GM10847 (cell line): ENCODE measurements around the gene GPR183.

ENCODE experiments used
- POLR2A ChIP-seq: IDR thresholded peaks from 2 replicates; pipeline ENCODE4 v1.6.1; 2011; ENCODE audit not compliant: insufficient read length; ENCODE audit errors: extremely low read depth

The GPR183 gene

GRCh38 chr13:99295488-99296252 is 11.5 kb downstream of the GPR183 start:
- no peak for TF ChIP-seq POLR2A

- TF ChIP-seq POLR2A, result no peak
These were observed 12.2 kb downstream of the GPR183 start for GRCh38 chr13:99294958-99295357.

- no peak for TF ChIP-seq POLR2A
These were observed 13.0 kb downstream of the GPR183 start for GRCh38 chr13:99294198-99294597.

GRCh38 chr13:99293178-99293577 is 14.0 kb downstream of the GPR183 start:
- no peak for TF ChIP-seq POLR2A

- TF ChIP-seq POLR2A, result no peak
These were observed 16.3 kb downstream of the GPR183 start for GRCh38 chr13:99290894-99291293.

- no peak for TF ChIP-seq POLR2A
These were observed 17.4 kb downstream of the GPR183 start for GRCh38 chr13:99289674-99290337.

GRCh38 chr13:99289271-99289670 is 17.9 kb downstream of the GPR183 start:
- TF ChIP-seq POLR2A, result no peak

- no peak for TF ChIP-seq POLR2A
These were observed 19.1 kb downstream of the GPR183 start for GRCh38 chr13:99288089-99288488.

GRCh38 chr13:99287551-99287950 is 19.6 kb downstream of the GPR183 start:
- no peak for TF ChIP-seq POLR2A

GRCh38 chr13:99285432-99286182 is 21.6 kb downstream of the GPR183 start:
- no peak for TF ChIP-seq POLR2A

GRCh38 chr13:99282264-99283231 is 24.7 kb downstream of the GPR183 start:
- TF ChIP-seq POLR2A, result no peak

- TF ChIP-seq POLR2A, result no peak
These were observed 25.4 kb downstream of the GPR183 start for GRCh38 chr13:99281811-99282263.

GRCh38 chr13:99280166-99280565 is 27.0 kb downstream of the GPR183 start:
- no peak for TF ChIP-seq POLR2A

- no peak for TF ChIP-seq POLR2A
These were observed 27.6 kb downstream of the GPR183 start for GRCh38 chr13:99279637-99280036.

GRCh38 chr13:99278843-99279242 is 28.4 kb downstream of the GPR183 start:
- TF ChIP-seq POLR2A, result no peak
